Sigmoid colon (tissue), 4 donors: ENCODE data around the gene ADCY5.

Experiments used
- CTCF ChIP-seq, 4 experiments: fragments of 450-650 bp in 3 of 4; fragments of 200-600 bp in 1 of 4; IDR thresholded peaks; one replicate each; pipeline ENCODE4 v1.5.1; 2016 to 2019; ENCODE audit warnings: antibody characterized with exemption in 4 of 4, mild to moderate bottlenecking in 3 of 4, moderate library complexity in 2 of 4
- EP300 ChIP-seq, 4 donors: sonication (generic); formaldehyde crosslinking; IDR thresholded peaks; one replicate each; pipeline ENCODE4 v1.6.1; 2017; ENCODE audit warnings: antibody characterized with exemption in 4 of 4
- POLR2A ChIP-seq, 2 donors: fragments of 450-650 bp; IDR thresholded peaks; one replicate each; pipeline ENCODE4 v1.6.1; 2016; ENCODE audit warnings: antibody characterized with exemption in 2 of 2, mild to moderate bottlenecking in 2 of 2, moderate library complexity in 2 of 2

DNA sequence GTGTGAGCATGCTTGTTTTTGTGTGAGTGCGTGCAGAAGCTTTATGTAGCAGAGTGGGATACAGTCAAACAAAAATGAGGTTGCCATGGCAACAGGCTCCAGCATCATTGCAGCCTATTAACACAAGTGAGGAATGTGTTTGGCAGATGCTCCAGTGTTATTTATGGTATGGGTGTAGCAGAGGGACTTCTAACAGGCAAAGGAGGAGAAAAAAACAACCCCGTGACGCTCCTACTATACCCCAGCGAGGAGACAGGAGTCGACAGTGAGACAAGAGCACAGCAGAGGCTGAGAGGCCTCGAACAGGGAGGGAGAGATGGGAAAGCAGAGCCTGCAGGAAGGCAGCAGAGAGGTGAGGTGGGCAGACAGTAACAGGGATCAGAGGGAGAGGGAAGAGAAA is 4.9 kb downstream of the ADCY5 start:
- TF ChIP-seq POLR2A (IDR thresholded peaks at IDR 0.05): no peak
- no peak for TF ChIP-seq EP300 (IDR thresholded peaks at IDR 0.05)
- TF ChIP-seq CTCF (IDR thresholded peaks at IDR 0.05): no peak
